ENCODE data around the gene PDCD1. TPM values are rescaled to one million over a fixed set of nuclear protein-coding genes. Genes with fewer than 3 reads are reported as not detected.

Gene PDCD1
- total RNA-seq, 1 experiment from 2014 or later, result not detected

- H4K20me1 ChIP-seq (ENCODE audit: insufficient read depth), result no peaks in the 10 kb centered on the region
- no peaks in the 10 kb centered on the region for H3K9me2 ChIP-seq (ENCODE audit: insufficient read depth)
- intact Hi-C loops (cut with micrococcal nuclease; ENCODE audit: unreplicated experiment), result no loop called here
- H3K79me2 ChIP-seq (ENCODE audit: low read depth), result no peaks in the 10 kb centered on the region
- no peak overlapping the region for H3K27ac ChIP-seq
- peak in 1 of 2 experiments; percentile 28 for DNase-seq
- no peaks in the 10 kb centered on the region for H3K9me3 ChIP-seq (ENCODE audit: insufficient read depth, low read depth)
- peaks cover 64% of the 10 kb centered on the region for H3K27me3 ChIP-seq (ENCODE audit: insufficient read depth, low read depth)
- 0 out of 2 replicates have a peak, but pooled peaks cover 6% of the 10 kb centered on the region for H3F3A ChIP-seq (ENCODE audit: insufficient read depth, low read depth)
- CTCF ChIA-PET, result no interaction called here
- no peak overlapping the region for H3K4me3 ChIP-seq
- no peaks in the 10 kb centered on the region for H3K36me3 ChIP-seq (ENCODE audit: low read depth)
- H2AFZ ChIP-seq, result no peak overlapping the region
- TF ChIP-seq CTCF (conservative IDR thresholded peaks at IDR 0.05), result no peak
- TF ChIP-seq EZH2 (IDR thresholded peaks at IDR 0.05; ENCODE audit: low read depth), result no peak
- H3K4me2 ChIP-seq, result no peak overlapping the region
- 0 out of 2 replicates have a peak, but pooled peaks cover 3% of the 10 kb centered on the region for H3K4me1 ChIP-seq (replicated peaks; ENCODE audit: insufficient read depth)
- BruUV-seq (replicated peaks), result no TSS peak
- POLR2A ChIA-PET (ENCODE audit: unreplicated experiment), result no interaction called here
Measured at GRCh38 chr2:241897231-241897916, 38.7 kb upstream of the PDCD1 start.

- Histone ChIP-seq H2AFZ (no peak overlapping the region), H3F3A (ENCODE audit: insufficient read depth, low read depth) (0 out of 2 replicates have a peak, but pooled peaks cover 6% of the 10 kb centered on the region), H3K36me3 (ENCODE audit: low read depth) (no peaks in the 10 kb centered on the region), H3K4me3 (no peak overlapping the region), H3K4me2 (no peak overlapping the region), H3K27ac (no peak overlapping the region), H3K9me3 (ENCODE audit: insufficient read depth, low read depth) (no peaks in the 10 kb centered on the region), H3K4me1 (replicated peaks; ENCODE audit: insufficient read depth) (0 out of 2 replicates have a peak, but pooled peaks cover 9% of the 10 kb centered on the region), H3K9me2 (ENCODE audit: insufficient read depth) (no peaks in the 10 kb centered on the region), H3K79me2 (ENCODE audit: low read depth) (no peaks in the 10 kb centered on the region), H4K20me1 (ENCODE audit: insufficient read depth) (no peaks in the 10 kb centered on the region), H3K27me3 (ENCODE audit: insufficient read depth, low read depth) (peaks cover 67% of the 10 kb centered on the region)
- intact Hi-C loops (cut with micrococcal nuclease; ENCODE audit: unreplicated experiment), result no loop called here
- BruUV-seq (replicated peaks), result no TSS peak
- DNase-seq, result no peak
- ChIA-PET POLR2A (ENCODE audit: unreplicated experiment) (no interaction called here), CTCF (no interaction called here)
- TF ChIP-seq CTCF (conservative IDR thresholded peaks at IDR 0.05) (no peak), EZH2 (IDR thresholded peaks at IDR 0.05; ENCODE audit: low read depth) (no peak)
Measured at GRCh38 chr2:241896746-241897201, 38.1 kb upstream of the PDCD1 start.

- Histone ChIP-seq H3K27me3 (ENCODE audit: insufficient read depth, low read depth) (peaks cover 60% of the 10 kb centered on the region), H3K4me2 (no peak overlapping the region), H3F3A (ENCODE audit: insufficient read depth, low read depth) (0 out of 2 replicates have a peak, but pooled peaks cover 6% of the 10 kb centered on the region), H2AFZ (no peak overlapping the region), H3K79me2 (ENCODE audit: low read depth) (no peaks in the 10 kb centered on the region), H3K9me2 (ENCODE audit: insufficient read depth) (no peaks in the 10 kb centered on the region), H3K27ac (no peak overlapping the region), H3K36me3 (ENCODE audit: low read depth) (no peaks in the 10 kb centered on the region), H3K4me1 (replicated peaks; ENCODE audit: insufficient read depth) (peaks cover 15% of the 10 kb centered on the region; the same call in 1 of the 2 replicates), H3K4me3 (no peak overlapping the region), H4K20me1 (ENCODE audit: insufficient read depth) (no peaks in the 10 kb centered on the region), H3K9me3 (ENCODE audit: insufficient read depth, low read depth) (no peaks in the 10 kb centered on the region)
- CTCF ChIA-PET, result no interaction called here
- TF ChIP-seq EZH2 (IDR thresholded peaks at IDR 0.05; ENCODE audit: low read depth), result no peak
- TF ChIP-seq CTCF (conservative IDR thresholded peaks at IDR 0.05), result no peak
- DNase-seq, result no peak
- intact Hi-C loops (cut with micrococcal nuclease; ENCODE audit: unreplicated experiment), result no loop called here
- BruUV-seq (replicated peaks), result no TSS peak
- POLR2A ChIA-PET (ENCODE audit: unreplicated experiment), result interaction anchor here (0.6 kb wide), 1 partner anchor 452 kb away, joined by 3 read pairs; no protein-coding TSS in a partner anchor
Measured at GRCh38 chr2:241895712-241896641, 37.3 kb upstream of the PDCD1 start.
